ENCODE results near the gene MARCHF3.

GRCh38 chr5:126926187-126926586 is 104.2 kb downstream of the MARCHF3 start:
- TF ChIP-seq CTCF (IDR thresholded peaks at IDR 0.05; ENCODE audit: low read length) (no peak), EZH2 (IDR thresholded peaks at IDR 0.05; ENCODE audit: borderline replicate concordance, low read length) (no peak)

Data from OCI-LY1 (cell line).